ENCODE results near the gene SFMBT2. TPM values are rescaled to one million over a fixed set of nuclear protein-coding genes. Genes with fewer than 3 reads are reported as not detected.

Gene SFMBT2
- total RNA-seq, 1 donor from 2014 or later = 12.0 TPM

DNA sequence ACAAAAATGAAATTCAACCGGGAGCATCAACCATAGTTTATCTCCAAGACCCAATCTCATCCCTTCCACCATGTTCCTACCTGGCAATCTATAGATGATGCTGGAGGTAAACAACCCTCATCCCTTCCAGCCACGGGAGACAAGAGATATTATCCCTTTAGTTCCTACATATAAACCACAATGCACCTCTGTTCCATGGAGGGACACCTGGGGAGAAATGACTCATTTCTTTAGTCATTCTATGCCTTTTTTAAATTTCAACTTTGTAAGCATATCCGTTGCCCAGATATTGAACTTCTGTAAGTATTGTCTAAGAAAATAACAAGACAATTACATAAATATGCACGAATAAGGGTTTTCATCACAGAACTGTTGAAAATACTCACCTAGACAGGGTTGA lies 15.5 kb upstream of the SFMBT2 start:
- DNase-seq (ENCODE audit: low spot score) = no peak

DNA sequence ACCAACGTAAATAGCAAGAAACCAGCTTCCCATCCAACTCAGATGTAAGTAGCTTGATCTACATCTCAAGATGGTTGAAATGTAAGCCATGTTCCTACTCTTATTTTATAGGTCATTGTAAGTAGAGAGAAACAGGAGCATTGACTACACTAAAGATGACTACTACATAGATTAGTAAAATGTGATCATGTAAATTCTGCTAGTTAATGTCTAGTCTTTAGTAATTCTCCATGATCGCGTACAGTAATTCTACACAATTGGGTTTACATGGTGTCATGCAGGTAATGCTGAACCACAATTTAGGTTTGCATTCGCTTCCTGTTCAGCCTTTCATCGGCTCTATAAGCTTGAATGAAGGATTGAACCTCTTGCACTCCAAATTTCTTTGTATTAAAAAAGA lies 14.9 kb upstream of the SFMBT2 start:
- DNase-seq (ENCODE audit: low spot score) = no peak

DNA sequence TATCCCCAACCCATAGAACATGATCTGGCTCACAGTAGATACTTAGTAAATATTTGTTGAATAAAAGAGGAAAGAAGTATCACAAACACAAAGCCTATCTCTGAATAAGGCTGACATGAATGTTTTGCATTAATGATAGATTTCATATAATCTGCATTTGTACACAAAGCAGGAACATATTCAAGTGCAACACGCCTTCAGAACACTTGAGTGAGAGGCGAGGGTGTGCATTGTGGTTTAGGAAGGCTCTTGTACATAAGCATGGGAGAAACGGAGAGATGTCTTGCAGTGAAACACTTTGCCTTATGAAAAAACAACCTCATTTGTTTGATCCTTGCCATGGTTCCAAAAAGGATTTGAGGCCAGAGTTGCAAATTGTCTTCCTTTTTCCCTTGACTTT lies 14.1 kb upstream of the SFMBT2 start:
- no peak for DNase-seq (ENCODE audit: low spot score)

DNA sequence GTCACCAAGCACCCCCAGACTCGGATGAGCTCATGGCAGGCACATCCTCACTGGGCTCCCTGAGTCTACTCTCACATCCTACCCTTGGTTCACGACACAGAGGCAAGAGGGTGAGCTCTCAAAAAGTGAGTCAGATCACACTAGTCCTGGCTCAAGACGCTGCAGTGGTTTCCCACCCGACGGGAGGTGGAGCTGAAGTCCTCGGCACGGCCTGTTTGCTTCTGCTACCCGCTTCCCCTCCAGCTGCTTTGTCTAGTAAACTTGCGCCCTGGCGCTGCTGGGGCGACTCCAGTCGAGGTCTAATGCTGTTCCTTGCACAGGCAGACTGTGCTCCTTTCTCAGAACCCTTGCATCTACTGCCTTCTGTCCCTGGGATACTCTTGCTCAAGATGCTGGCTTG lies 13.5 kb upstream of the SFMBT2 start:
- no peak for DNase-seq (ENCODE audit: low spot score)

DNA sequence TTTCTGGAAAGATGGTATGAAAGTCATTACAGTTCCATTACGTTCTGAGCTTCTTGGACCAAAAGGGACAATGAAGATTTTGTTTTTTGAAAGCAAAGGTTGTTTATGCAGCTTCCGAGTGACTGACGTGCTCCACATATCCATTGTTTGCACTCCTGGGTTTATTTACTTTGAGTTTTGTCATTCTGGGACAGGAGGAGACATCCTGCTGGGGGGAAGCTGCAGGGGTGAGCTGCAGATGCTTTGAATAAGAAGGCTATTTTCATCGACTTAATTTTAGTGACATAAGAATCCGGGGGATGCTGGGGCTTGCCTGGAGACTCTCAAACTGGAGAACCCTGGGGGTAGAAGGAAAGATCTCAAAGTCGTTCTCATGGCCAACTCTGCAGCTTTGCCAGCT lies 12.7 kb upstream of the SFMBT2 start:
- DNase-seq (ENCODE audit: low spot score) = no peak

DNA sequence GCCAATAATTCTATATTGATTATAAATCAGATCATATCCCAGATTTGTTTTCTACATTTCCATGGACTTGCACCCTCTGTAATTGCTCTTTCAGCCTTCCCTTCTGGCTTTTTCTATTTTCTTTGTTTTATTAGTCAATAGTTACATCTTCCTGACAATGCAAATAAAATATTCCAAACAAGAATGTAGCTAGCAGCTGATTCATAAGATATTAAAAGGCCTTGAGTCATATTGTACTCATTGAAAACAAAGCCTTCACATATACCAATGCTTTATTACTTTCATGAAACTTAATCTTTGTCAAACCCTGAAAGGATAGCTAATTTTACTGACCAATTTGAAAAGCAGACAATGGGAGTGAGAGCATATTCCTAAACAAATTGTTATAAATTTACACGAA lies 10.7 kb upstream of the SFMBT2 start:
- DNase-seq (ENCODE audit: low spot score) = no peak

DNA sequence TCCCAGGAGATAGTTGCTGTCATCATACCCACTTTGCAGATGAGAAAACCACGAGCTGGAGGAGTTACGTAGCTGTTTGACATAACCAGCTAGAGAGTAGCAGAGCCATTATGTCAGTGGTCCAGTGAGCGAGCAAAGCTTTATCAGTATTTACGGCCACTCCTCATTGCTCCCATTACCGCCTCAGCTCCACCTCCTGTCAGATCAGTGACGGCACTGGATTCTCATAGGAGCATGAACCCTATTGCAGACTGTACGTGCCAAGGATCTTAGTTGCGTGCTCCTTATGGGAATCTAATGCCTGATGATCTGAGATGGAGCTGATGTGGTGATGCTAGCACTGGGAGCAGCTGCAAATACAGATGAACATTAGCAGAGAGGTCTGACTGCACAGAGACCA lies 9.2 kb upstream of the SFMBT2 start:
- DNase-seq (ENCODE audit: low spot score) = no peak

DNA sequence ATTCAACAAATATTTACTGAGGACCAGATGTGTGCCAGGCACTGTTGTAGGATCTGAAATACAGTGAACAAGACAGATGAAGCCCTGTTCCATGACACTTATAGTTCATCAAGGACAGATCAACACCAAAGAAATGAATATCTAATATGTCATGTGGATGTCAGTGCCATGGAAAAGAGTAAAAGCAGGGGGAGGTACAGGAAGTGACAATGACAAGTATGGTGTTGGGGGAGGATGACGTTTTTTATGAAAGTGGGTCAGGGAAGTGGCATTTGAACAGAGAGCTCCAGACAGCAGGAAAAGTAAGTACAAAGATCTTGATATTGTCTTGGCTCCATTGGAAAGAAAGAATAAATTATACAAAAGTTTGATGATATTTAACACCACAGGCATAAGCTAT lies 7.0 kb upstream of the SFMBT2 start:
- no peak for DNase-seq (ENCODE audit: low spot score)

DNA sequence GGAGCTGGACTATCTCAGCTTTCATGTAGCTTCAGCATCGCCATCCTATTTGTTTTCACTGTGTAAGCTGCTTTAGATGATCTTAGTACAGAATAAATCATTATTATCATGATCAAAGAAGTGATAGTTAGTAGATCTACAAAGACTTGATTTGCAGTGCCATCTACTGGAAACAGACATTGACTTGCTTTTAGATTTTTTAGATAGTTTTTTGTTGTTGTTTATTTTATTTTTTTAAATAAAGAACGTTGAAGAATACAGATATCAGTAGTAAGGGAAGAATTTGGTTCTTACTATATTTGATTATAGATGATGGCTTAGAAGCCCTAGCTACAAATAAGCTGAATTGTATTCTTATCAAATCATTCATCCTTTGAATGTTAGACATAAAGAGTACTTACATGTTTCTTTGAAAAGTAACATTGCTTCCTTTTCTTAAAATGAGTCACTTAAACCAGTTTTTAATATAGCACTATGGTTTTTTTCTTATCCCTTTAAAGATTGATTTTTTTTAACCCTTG lies 6.3 kb upstream of the SFMBT2 start:
- no peak for DNase-seq (ENCODE audit: low spot score)

DNA sequence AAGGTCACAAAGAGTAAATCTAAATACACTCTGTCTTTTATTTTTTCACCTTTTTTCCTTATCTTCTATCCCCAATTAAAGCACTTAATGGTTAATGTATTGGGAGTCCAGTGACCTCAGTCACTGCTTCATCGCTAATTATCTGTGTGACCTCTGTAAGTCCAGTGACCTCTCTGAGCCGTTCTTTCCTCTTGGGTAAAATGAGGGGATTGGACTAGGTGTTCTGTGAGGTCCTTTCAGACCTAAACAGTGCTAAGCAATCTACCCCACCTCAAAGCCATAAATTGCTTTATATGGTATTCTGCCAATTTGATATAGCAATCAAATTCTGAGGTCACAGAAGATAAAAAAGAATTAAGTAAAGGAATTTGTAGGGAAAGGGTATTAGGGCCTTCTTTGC lies 3.9 kb upstream of the SFMBT2 start:
- DNase-seq (ENCODE audit: low spot score) = no peak

DNA sequence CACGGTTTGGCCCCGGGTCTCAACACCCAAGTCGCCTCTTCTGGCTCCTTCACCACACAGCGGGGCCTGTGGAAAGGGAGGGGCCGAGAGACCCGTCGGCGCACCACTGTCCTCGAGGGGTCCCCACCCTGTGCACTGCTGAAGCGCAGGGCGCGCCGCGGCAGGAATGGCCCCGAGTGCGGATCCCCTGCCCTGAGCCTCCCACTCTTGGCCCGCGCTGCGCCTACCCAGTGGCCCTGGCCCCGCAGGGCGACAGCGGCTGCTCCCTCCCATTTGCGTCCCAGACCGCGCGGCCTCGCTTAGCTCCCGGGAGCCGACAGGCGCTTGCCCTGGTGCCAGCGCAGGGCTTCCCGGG lies 2.1 kb upstream of the SFMBT2 start:
- DNase-seq (ENCODE audit: low spot score) = no peak

DNA sequence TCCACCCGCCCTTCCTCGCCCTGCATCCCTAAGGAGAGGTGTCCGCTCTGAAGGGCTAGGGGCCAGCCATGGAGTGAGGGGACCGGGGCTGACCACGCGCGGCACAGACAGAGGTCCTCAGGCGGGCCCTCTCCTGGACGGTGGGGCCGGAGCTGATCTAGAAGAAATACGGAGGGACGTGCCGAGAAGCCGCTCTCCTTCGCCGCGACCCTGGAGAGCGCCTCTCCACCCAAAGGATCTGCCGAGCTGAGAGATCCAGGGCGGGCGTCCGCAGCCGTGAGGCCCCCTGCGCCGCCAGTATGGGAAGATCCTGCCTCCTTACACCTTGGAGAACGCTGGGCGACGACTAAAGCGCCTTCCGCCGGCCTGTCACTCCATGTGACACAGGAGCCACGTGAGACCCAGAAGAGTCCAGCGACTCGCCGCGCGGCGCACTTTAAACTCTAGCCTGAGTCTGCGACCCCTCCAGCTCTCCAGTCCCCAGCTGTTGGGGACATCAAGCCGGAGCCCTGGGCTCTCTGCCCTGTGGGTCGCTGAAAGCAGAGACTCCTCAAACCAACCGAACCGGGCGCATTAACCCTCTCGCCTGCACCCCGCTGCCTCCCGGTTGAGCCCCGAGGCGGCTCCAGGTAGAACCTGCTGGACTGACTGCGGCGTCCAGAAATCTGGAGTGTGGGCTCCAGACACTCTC lies 1.5 kb upstream of the SFMBT2 start:
- no peak for DNase-seq (ENCODE audit: low spot score)

DNA sequence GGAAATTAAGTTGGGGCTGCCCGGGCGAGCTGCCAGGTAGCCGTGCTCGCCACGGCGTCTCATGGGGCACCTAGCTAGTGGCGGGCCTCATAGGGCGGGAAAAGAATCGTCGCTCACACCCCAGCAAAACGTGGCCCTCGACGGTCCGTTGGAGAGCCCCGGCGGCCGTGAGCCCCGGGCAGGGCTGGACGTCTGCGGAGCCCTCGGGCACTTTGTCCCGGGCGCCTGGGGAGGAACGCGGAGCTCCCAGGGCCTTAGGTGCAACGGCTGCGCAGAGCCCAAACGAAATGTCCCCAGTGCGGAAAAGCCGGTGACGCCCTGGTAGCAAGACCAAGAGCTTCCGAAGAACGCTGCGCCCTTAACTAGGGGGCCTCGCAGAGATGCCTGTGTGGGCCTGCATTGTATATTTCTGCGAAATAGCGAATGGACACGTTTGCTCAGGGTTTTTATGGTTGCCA lies 866 bp upstream of the SFMBT2 start:
- no peak for DNase-seq (ENCODE audit: low spot score)

DNA sequence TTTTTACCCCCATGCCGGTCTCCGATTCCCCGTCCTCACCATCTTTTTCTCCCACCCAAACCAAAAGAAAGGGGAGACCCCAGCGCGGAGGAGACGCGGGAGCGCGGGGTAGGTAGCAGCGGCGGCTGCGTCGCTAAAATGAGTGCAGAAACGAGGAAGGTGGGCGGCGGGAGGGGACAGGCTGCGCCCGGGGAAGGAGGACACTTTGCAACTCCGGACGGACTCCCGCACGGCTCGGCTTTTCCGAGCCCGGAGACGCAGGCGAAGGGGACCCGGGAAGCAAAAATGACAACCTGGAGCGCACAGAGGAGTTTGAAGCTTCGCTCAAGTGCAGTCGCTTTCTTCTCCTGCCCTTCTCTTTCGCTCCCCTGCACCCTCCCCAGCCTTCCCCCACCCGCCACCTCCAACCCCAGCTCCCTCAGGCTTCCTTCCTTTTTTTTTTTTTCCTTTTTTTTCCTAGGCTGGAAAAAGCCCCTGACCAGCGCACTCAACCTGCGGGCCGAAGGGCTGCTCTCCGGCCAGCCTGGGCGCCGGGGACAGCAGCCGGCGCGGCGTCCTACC lies 453 bp downstream of the SFMBT2 start:
- DNase-seq (ENCODE audit: low spot score) = no peak

DNA sequence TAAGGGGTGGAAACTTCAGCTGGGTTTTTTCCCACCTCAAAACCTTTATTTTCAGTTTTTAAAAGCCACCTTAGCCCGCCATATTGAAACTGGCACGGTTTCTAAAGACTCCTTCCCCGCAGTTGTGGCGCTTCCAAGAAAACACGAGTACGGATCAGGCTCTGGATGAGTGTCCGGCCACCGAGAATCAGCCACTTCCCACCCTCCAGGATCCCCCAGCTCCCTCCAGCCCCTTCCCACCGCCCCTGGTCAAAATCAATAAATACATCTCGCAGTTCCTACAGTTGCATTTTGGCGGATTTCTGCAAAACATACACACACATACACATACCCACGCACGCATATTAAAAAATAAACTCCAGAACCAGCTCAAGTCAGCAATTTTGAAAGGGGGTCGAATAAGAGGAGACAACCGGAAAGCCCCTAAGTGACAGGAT lies 1.1 kb downstream of the SFMBT2 start:
- no peak for DNase-seq (ENCODE audit: low spot score)

DNA sequence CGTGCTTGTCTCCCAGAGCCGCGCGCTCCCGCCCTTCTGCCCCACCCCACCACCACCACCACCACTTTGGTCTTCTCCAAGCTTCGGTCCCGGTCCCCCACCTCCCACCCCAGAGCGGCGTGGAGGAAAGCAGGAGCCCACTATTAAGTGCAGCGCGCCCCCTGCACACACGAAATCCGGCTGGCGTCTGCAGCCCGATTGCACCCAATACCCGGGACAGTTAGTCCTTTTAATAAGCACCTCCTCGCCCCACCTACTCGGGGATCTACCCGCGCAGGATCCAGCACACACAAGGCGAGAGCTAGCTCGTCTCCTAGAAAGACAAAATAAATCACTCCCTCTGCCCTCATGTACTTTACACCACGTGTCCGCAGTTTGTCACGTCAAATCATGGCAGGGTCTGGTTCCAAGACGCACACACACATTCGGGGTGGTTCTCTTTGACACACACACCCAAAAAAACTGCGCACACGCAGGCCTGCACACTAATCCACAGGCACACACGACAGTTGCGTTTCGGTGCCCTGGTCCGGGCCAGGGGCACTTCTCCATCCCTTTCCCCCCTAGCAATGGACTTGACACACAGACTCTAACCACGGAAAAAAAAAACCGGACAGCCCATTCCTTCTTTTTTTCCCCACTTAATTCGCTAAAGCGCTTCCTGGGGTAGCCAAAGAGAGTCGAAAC lies 1.6 kb downstream of the SFMBT2 start:
- no peak for DNase-seq (ENCODE audit: low spot score)

DNA sequence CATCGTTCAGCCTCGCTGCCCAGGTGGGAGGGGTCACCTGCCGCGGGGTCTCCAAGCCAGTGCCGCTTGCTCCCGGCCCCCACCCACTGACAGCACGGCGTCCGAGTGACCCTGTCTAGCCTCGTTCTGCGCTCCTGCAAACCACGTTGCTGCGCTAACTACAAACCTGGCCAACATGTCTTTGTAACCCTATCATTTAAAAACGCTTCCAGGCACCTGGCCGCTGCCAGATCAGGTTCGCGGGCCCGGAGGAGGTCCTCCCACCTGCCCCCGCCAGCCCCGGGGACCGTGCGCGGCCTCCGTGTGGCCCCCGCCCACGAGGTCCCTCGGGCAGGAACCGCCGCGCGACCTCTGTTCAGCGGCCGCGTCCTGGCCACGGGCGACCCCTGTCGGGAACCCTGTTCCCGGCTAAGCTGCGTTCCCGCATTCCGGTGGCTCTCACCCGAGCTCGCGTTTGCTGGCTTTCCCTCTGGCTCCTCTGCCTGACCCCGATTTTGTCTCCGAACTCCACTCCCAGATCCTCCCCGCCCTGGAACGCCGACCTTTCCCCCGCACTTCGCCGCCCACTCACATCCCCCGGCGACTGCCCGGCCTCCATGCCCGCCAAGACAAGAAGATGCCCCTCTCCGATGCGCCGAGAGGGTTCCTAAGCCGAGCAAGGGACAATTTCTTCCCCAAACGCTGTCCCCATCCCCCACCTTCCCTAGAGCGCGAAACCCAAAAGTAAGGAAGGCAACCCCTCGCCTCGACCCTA lies 2.4 kb downstream of the SFMBT2 start:
- peak; percentile 93 for DNase-seq (ENCODE audit: low spot score)

DNA sequence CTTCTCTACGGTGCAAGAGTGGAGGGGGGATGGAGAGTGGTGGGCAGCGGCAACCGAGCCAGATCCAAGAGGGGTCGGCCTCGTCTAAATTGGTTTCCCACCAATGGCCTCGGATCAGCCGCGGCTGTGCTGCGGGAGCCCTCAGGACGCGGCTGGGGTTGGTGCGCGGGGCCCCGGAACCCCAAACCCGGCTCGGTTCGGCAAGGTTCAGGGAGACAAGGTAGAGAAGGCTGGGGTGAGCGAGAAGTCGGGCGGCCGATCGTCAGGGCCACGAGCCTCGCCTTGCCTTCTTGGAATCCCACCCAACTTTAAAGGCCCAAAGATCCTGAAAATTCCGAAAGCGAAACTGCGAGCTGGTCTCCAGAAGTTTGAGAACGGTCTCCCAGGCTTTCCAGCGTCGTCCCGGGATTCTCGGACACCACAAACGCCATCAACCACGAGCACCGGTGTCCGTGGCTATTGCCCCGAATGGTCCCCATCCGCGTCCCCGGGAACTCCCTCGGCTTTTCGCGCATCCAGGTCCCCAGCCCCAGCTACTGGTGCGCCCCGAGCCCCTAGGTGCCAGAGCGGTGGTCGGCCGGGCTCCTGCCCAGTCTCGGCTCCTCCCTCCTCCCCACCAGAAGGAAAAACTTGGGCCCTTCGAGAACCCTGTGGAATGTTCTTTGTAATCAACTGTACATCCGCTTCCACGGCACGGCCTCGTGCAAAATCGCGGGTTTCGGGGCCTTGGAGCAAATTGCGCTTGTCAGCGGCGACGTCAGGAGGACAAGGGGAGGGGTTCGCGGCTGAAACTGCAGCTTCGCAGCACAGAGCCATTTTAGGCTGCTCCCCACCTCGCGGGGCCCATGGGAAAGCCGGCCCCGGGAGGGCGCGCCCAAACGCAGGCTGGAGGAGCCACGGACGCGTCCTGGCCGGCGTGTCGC lies 3.2 kb downstream of the SFMBT2 start:
- DNase-seq (ENCODE audit: low spot score) = no peak

DNA sequence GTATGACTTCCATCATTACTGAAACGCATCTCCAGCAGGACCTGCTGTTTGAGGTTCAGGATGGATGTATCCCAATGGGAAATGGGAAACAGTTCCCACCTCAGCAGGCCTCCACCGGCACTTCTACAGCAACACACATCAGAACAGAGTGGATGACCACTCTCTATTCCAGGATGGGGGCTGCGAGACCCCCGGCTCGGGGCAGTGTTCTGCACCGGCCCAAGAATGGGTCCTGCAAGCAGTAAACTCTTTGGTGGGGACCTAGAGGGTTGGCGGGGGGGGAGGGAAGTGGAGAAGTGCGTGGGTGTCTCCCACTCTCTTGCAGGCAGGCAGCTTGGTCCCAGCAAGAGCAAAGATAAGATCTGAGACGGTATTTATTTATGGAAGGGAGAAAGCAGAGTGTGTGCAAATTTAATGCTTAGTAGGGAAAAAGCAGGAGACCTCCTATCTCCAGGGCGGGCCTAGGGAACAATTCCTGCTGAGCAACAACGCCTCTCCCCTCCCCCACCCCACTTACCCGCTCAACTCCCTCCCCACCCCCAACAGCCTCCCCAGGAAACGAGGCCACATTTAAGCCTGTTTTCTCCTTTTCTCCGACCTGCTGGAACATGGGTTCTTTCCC lies 4.0 kb downstream of the SFMBT2 start:
- DNase-seq (ENCODE audit: low spot score) = no peak

DNA sequence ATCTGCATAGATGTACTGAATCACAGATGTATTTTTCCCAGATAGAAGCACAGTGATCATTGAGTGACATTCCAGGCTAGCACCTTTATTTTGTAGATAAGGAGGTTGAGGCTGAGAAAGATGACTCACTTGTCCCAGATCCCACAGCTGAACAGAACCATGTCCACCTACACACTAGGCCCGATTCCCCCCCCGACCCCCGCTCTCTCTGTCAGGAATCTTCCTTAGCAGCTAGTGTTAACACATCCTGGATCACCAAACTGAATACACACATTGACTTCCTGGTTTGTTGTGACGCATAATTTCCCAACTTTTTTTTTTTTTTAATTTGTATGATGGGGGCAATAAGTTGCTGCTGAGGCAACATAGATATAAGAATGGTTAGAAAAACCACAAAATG lies 5.2 kb downstream of the SFMBT2 start:
- DNase-seq (ENCODE audit: low spot score) = no peak
